Mammary epithelial cell (primary cell): ENCODE measurements around the gene ME3.

Experiments used
- EZH2 ChIP-seq: IDR thresholded peaks from 2 replicates; pipeline ENCODE4 v1.6.1; 2012; ENCODE audit warnings: low read length, inconsistent platforms, borderline replicate concordance
- TF ChIP-seq, protein P1 (sequence below), 2 donors: IDR thresholded peaks in 1 of 2; conservative IDR thresholded peaks in 1 of 2; 2 replicates each; pipeline ENCODE4 v1.5.1; 2011 to 2012; ENCODE audit warnings: inconsistent platforms in 2 of 2, low read length in 2 of 2, mild to moderate bottlenecking in 2 of 2, control low read depth in 1 of 2, low read depth in 1 of 2; ENCODE audit not compliant: insufficient read depth in 1 of 2; ENCODE audit errors: extremely low read depth in 1 of 2

DNA sequence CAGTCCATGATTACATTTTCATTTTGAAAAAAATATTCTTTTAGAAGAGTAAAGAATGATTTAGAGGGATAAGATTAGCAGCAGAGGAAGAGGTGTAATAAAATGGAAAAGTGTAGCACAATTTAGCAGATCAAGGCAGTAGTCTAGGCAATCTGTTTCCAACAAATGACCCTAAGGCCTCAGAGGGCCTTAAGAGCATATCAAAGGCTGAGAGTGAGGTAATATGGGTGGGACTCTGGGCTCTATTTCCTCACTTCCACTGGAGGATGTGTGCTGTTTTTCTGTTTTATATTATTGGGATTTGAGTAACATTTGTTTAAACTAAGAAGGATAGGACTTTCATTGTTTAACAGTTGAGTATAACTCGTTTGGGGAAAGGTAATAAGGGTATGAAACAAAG, 269.0 kb downstream of the ME3 start:
- TF ChIP-seq, protein P1, sequence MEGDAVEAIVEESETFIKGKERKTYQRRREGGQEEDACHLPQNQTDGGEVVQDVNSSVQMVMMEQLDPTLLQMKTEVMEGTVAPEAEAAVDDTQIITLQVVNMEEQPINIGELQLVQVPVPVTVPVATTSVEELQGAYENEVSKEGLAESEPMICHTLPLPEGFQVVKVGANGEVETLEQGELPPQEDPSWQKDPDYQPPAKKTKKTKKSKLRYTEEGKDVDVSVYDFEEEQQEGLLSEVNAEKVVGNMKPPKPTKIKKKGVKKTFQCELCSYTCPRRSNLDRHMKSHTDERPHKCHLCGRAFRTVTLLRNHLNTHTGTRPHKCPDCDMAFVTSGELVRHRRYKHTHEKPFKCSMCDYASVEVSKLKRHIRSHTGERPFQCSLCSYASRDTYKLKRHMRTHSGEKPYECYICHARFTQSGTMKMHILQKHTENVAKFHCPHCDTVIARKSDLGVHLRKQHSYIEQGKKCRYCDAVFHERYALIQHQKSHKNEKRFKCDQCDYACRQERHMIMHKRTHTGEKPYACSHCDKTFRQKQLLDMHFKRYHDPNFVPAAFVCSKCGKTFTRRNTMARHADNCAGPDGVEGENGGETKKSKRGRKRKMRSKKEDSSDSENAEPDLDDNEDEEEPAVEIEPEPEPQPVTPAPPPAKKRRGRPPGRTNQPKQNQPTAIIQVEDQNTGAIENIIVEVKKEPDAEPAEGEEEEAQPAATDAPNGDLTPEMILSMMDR (conservative IDR thresholded peaks at IDR 0.05 in 1 of 2, IDR thresholded peaks at IDR 0.05 in 1 of 2; ENCODE audit: extremely low read depth in 1 of 2, insufficient read depth in 1 of 2, low read depth in 1 of 2, low read length in 2 of 2), result no peak
- TF ChIP-seq EZH2, result no peak
